ENCODE results near the gene GIGYF2.
"Not testable (repeated sequence)": the region's sequence is repeated elsewhere in the genome, so short reads cannot be mapped to it uniquely, and the experiment has no call there.

The GIGYF2 gene

GRCh38 chr2:232688201-232688600 lies 8.9 kb upstream of the GIGYF2 start:
- no peak for DNase-seq

GRCh38 chr2:232689152-232689910 lies 7.8 kb upstream of the GIGYF2 start:
- no peak for DNase-seq

- DNase-seq, result not testable (repeated sequence)
Observed at GRCh38 chr2:232691117-232691516, 6.0 kb upstream of the GIGYF2 start.

- no peak for DNase-seq
Observed at GRCh38 chr2:232693344-232693743, 3.8 kb upstream of the GIGYF2 start.

- DNase-seq, result no peak
Observed at GRCh38 chr2:232696609-232697058, 497 bp upstream of the GIGYF2 start.

GRCh38 chr2:232697807-232698110 lies 628 bp downstream of the GIGYF2 start:
- DNase-seq, result no peak

- no peak for DNase-seq
Observed at GRCh38 chr2:232698556-232699091, 1.5 kb downstream of the GIGYF2 start.

GRCh38 chr2:232699110-232699509 lies 2.0 kb downstream of the GIGYF2 start:
- no peak for DNase-seq

DNA sequence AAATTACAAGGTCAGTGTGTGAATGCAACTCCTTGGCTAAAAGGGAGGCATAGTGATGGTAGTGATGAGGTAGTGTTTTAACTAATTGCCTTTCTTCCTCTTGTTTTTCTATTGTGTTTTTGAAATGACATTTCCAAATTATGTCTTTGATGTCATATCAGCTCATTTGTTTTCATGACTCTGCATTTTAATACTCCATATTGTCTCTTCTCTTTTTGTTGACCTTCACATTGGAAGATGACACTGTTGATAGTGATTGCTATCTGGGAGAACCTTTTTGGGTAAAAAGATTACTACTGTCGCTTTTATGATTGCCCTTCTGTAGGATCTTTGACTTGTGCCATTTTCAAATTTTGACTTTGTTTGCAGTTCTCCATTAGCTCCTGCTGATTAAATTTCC lies 3.0 kb downstream of the GIGYF2 start:
- DNase-seq, result no peak

DNA sequence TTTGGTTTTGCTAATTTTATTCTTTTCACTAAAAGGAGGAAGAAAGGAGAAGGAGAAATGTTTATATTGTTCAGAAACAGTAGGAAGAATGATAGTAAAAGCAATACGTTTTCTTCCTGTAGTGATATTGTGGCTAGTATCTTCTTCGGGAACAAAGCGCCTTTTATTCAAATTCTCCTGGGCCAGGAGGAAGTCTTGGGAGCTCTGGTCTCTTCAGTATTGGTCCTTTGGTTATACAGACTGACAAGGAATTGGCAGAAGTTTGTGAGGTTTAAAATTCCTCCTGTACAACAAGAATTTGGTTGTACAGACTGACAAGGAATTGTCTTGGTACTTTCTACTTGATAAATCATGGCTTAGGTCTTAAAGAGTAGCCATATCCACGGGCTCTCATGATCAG lies 9.9 kb downstream of the GIGYF2 start:
- DNase-seq, result no peak

DNA sequence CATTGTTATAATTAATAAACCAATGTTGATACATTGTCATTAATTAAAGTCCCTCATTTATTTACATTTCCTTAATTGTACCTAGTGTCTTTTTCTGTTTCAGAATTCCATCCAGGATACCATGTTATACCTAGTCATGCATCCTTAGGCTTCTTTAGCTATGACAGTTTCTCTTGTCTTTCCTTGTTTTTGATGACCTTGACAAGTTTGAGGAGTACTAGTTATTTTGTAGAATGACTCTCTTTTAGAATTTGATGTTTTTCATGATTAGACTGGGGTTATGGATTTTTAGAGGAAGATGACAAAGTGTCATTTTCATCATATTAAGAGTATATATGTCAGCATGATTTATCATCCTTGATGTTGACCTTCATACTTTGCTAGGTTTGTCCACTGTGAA lies 16.4 kb downstream of the GIGYF2 start:
- no peak for DNase-seq

GRCh38 chr2:232714969-232715368 lies 17.8 kb downstream of the GIGYF2 start:
- no peak for DNase-seq

- DNase-seq, result not testable (repeated sequence)
Observed at GRCh38 chr2:232720056-232720455, 22.9 kb downstream of the GIGYF2 start.

DNA sequence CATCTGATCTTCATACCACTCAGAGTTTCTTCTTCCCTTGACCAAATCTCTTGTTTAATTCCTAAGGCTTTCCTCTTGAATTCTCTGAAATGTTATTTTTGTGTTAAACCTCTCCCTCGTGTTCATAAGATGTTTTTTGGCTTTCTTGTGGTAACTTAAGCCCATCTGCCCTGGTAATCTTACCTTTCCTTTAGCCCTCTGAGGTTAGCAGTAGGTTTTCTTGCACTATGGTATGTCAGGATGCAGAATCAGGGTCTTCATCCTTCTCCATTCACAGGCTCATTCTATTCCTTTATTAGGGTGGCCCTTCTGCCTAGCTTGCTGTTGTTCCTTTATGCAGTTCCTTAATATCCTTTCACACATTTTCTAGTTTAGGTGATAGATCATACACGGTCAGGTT lies 24.1 kb downstream of the GIGYF2 start:
- no peak for DNase-seq

GRCh38 chr2:232721882-232722281 lies 24.8 kb downstream of the GIGYF2 start:
- no peak for DNase-seq

GRCh38 chr2:232723027-232723426 lies 25.9 kb downstream of the GIGYF2 start:
- no peak for DNase-seq

DNA sequence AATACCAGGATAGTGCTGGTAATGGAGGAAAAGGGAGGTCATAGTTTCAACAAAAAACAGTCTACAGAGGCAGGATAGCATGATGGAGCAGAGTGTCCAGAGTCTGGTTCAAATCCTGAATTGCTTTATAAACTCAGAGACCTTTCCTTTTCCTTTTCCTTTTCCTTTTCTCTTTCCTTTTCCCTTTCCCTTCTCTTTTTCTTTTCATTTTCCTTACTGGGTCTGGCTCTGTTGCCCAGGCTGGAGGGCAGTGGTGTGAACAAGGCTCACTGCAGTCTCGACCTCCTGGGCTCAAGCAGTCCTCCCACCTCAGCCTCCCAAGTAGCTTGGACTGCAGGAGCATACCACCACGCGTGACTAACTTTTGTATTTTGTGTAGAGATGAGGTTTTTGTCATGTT lies 31.7 kb downstream of the GIGYF2 start:
- DNase-seq, result no peak

DNA sequence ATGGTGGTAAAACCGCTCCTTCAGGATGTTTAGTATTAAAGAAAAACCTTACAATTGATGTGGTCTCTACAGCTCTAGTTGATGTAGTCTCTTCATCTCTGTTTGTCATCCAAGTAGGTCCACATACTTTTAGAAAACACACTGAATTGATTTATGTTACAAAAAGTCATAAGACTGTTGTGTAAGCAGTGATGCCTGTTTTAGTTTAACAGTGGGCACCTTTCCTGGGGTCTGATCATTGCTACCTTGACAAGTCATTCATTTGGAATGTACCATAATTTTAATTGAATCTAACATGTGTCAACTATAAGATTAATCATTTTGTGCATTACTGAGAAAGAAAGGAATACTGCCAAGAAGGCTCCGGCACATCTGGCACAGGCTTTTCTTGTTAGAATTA lies 34.3 kb downstream of the GIGYF2 start:
- no peak for DNase-seq

DNA sequence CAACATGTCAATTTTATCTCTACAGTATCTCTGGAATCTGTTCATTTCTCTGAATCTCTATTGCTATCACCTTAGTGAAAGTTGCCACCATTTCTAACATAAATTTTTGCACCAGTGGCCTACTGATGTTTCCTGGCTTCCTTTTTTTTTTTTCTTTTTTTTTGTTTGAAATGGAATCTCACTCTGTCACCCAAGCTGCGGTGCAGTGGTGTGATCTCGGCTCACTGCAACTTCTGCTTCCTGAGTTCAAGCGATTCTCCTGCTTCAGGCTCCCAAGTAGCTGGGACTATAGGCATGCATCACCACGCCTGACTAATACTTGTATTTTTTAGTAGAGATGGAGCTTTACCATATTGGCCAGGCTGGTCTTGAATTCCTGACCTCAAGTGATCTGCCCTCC lies 44.2 kb downstream of the GIGYF2 start:
- no peak for DNase-seq

DNA sequence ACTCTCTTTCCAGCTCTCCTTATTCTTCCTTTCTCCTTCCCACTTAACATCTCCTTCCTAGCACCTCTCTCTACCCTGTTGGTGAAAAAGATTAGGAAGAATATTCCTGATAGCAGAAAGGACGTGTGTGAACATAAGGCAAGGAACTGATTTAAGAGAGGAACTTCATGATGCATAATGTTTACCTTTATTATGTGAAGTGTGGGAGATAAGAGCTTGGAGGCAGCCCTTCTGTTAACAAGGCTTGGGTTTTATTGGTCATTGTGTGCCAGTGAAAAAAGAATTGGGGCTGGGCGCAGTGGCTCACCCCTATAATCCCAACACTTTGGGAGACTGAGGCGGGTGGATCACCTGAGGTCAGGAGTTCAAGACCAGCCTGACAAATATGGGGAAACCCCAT lies 44.8 kb downstream of the GIGYF2 start:
- no peak for DNase-seq

DNA sequence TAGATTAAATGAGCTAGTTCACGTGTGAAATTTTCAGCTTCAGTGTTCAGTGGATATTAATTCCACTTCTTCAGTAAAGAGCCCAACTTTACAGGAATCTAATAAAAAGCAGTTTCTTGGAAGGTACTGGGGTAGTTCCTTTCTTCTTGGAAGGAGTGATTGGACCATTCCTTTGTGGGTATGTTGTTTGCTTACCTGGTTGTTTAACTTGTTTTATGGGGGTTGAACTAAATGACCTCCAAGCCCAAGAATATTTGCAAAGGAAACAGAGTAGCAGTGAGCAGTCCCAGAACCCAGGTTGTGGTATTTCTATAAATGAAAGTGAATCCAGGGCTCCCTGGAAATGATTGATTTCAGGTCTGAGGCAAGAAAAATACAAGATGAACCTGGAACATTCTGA lies 47.8 kb downstream of the GIGYF2 start:
- no peak for DNase-seq

- DNase-seq, result no peak
Observed at GRCh38 chr2:232748038-232748437, 50.9 kb downstream of the GIGYF2 start.

DNA sequence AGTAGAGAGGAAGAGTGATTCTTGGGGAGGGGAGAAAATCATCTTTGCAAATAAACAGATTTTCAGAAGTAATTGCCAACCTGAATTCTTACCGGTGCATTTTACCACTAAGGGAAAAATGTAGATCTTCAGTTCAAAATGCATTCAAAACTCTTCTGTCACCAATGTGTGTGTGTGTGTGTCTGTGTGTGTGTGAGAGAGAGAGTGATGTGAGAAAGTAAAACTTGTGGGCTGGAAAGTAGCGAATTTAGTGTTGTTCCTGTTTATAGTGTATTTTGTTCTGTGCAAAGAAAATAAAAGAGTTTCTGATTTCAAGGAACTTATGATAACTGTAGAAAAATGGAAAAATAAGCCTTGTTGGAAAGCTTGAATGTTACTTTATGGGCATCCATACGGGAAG lies 52.2 kb downstream of the GIGYF2 start:
- DNase-seq, result no peak

DNA sequence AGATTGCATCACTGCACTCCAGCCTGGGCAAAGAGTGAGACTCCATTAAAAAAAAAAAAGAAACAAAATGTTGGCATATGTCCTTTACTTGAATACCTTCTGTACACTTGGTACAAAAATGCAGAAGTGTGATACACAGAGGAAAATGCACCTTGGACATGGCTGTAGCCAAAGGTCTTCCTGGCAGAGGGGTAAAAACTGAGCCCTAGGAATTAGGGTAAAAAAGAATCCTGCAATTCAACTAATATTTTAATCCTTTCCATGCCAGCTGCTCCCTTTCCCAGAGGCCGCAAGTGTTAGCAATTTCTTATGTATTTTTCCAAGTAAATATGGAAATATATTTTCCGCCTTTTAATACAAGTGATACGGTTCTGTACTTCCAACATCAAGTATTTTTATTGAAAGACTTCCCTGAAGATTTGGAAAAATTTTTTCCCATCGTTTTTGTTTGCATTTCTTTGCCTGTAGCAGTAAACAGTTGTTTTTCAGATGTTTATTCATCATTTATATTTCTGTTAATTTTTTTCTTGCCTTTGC lies 53.1 kb downstream of the GIGYF2 start:
- DNase-seq, result no peak

GRCh38 chr2:232757905-232758304 lies 60.8 kb downstream of the GIGYF2 start:
- DNase-seq, result no peak

Data from NCI-H1436 (cell line).